Activated T-helper 1 cell treated with anti-CD3 and anti-CD28 coated beads, Interleukin-12 subunit alpha, Interleukin-12 subunit beta, Interleukin-2, Interleukin-4 antibody, amounts not matched to agents 30 ng/mL and 10 ng/mL and 1 ng/mL, durations not matched to agents 14 hours and 24 hours and 36 hours (primary cell): ENCODE data around the gene SOST. TPM values are rescaled to one million over a fixed set of nuclear protein-coding genes. Genes with fewer than 3 reads are reported as not detected.
A peak's percentile ranks its signal among the peaks of the same experiment; 100 is the strongest.

Experiments used
- DNase-seq: peaks from one replicate; pipeline ENCODE4 v3.0.0; 2021; ENCODE audit warnings: low spot score
- H3K27ac Mint-ChIP-seq: one replicate; pipeline ENCODE4 v1.8.0; 2021; ENCODE audit warnings: mild to moderate bottlenecking, mixed read lengths
- H3K27me3 Mint-ChIP-seq: one replicate; pipeline ENCODE4 v1.8.0; 2022; ENCODE audit warnings: mild to moderate bottlenecking, moderate library complexity, mixed read lengths; ENCODE audit not compliant: insufficient read depth
- H3K36me3 Mint-ChIP-seq: one replicate; pipeline ENCODE4 v1.8.0; 2021; ENCODE audit warnings: low read depth, mixed read lengths
- H3K4me1 Mint-ChIP-seq: one replicate; pipeline ENCODE4 v1.8.0; 2021; ENCODE audit warnings: low read depth, mixed read lengths
- H3K4me3 Mint-ChIP-seq: one replicate; pipeline ENCODE4 v1.8.0; 2021; ENCODE audit warnings: mild to moderate bottlenecking, moderate library complexity, mixed read lengths
- H3K9me3 Mint-ChIP-seq: one replicate; pipeline ENCODE4 v1.8.0; 2021; ENCODE audit warnings: mixed read lengths
- intact Hi-C: fragments of 100-400 bp; cut with micrococcal nuclease; formaldehyde crosslinking; loops from one replicate; pipeline ENCODE4 v1.15.1; 2024
- total RNA-seq: library from RNA; stranded (reverse); gene quantifications from 2 replicates; pipeline ENCODE4 v1.2.3, GENCODE V29; 2022

SOST gene
- total RNA-seq, 1 donor from 2014 or later = not detected

GRCh38 chr17:43722870-43723665 lies 35.5 kb downstream of the SOST start:
- intact Hi-C loops = no loop called here
- no peak overlapping the region for H3K27ac Mint-ChIP-seq

GRCh38 chr17:43722269-43722619 lies 36.3 kb downstream of the SOST start:
- H3K27me3 Mint-ChIP-seq = peaks cover 11% of the 10 kb centered on the region
- intact Hi-C loops = no loop called here
- H3K4me1 Mint-ChIP-seq = peaks cover 13% of the 10 kb centered on the region
- H3K27ac Mint-ChIP-seq = no peak overlapping the region
- H3K9me3 Mint-ChIP-seq = no peaks in the 10 kb centered on the region
- no peak overlapping the region for H3K4me3 Mint-ChIP-seq
- no peak for DNase-seq
- no peaks in the 10 kb centered on the region for H3K36me3 Mint-ChIP-seq

More at GRCh38 chr17:43722870-43723665, 35.5 kb downstream of the SOST start:
- H3K4me1 Mint-ChIP-seq = peaks cover 13% of the 10 kb centered on the region
- no peak overlapping the region for H3K4me3 Mint-ChIP-seq
- H3K36me3 Mint-ChIP-seq = no peaks in the 10 kb centered on the region
- no peak for DNase-seq
- H3K9me3 Mint-ChIP-seq = no peaks in the 10 kb centered on the region
- H3K27me3 Mint-ChIP-seq = peaks cover 7% of the 10 kb centered on the region

DNA sequence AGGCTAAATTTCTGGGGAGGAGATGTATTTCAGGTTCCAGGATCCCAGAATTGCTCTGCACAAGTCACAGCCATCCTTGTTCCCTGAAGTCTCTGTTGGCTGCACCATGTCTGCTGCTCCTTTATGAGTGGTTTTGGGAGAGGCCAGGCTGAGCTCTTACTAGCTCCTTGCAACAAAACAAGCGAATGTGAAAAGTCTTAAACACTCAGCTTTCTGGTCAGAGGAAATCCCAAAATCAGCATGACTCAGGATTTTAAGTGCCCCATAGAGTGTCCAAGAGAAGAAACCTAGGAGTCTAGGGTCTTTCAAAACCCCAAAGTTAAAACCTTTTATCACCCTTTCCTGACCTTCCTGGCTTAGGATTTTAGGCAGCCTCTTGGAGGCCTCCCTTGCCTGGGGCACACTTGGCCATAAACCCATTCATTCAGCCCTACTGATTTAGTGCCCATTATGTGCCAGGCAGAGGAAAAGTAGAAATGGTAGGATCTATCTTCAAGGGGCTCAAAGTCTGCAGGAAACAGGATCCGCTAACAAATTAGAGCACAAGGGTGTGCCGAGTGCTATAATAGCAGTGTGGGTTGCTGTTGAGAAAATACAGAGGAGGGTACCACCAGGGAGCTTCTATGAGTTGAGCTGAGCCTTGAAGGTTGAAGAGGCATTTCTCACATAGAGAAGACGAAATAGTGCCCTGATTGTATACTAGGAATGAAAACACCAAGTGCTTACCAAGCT lies 36.9 kb downstream of the SOST start:
- H3K4me3 Mint-ChIP-seq = peak overlapping the region; percentile 84
- no peak overlapping the region for H3K27ac Mint-ChIP-seq
- DNase-seq = no peak
- H3K9me3 Mint-ChIP-seq = no peaks in the 10 kb centered on the region
- H3K27me3 Mint-ChIP-seq = peaks cover 10% of the 10 kb centered on the region
- intact Hi-C loops = no loop called here
- peaks cover 13% of the 10 kb centered on the region for H3K4me1 Mint-ChIP-seq
- H3K36me3 Mint-ChIP-seq = no peaks in the 10 kb centered on the region

GRCh38 chr17:43720311-43721060 lies 38.1 kb downstream of the SOST start:
- peaks cover 15% of the 10 kb centered on the region for H3K27me3 Mint-ChIP-seq
- peak overlapping the region; percentile 90 for H3K27ac Mint-ChIP-seq

DNA sequence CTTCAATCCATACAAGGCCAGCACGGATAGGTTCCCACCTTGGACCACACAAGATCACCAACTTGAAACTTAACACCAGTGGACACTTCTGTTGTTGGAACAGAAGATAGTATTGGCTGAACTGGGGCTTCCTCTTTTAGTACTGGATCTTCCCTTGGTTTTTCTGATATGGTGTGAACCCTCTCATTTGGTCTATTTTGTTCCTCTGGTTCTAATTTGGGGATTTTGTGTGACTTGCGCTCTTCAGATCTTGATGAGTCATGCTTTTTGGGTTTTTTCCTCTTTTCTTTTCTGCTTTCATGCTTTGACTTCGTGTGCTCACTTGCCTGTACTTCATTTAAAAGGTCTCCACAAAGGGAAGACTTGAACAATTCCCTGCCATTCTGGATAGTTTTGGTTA lies 39.0 kb downstream of the SOST start:
- H3K27me3 Mint-ChIP-seq = peaks cover 22% of the 10 kb centered on the region
- peak overlapping the region; percentile 84 for H3K4me3 Mint-ChIP-seq
- no peak for DNase-seq
- H3K36me3 Mint-ChIP-seq = no peaks in the 10 kb centered on the region
- H3K4me1 Mint-ChIP-seq = peaks cover 17% of the 10 kb centered on the region
- intact Hi-C loops = loop anchor here (2.0 kb wide), 1 partner anchor 41 kb away; no protein-coding TSS in a partner anchor
- peak overlapping the region; percentile 90 for H3K27ac Mint-ChIP-seq
- no peaks in the 10 kb centered on the region for H3K9me3 Mint-ChIP-seq

More at GRCh38 chr17:43720311-43721060, 38.1 kb downstream of the SOST start:
- H3K36me3 Mint-ChIP-seq = no peaks in the 10 kb centered on the region
- DNase-seq = peak; percentile 78
- peaks cover 13% of the 10 kb centered on the region for H3K4me1 Mint-ChIP-seq
- no peaks in the 10 kb centered on the region for H3K9me3 Mint-ChIP-seq
- H3K4me3 Mint-ChIP-seq = peak overlapping the region; percentile 84
- intact Hi-C loops = no loop called here

GRCh38 chr17:43718544-43718943 lies 40.0 kb downstream of the SOST start:
- Mint-ChIP-seq H3K4me1 (peaks cover 23% of the 10 kb centered on the region), H3K9me3 (no peaks in the 10 kb centered on the region), H3K27ac (no peak overlapping the region), H3K27me3 (peaks cover 28% of the 10 kb centered on the region), H3K36me3 (no peaks in the 10 kb centered on the region), H3K4me3 (no peak overlapping the region)
- intact Hi-C loops = loop anchor here (2.0 kb wide), 1 partner anchor 42 kb away; no protein-coding TSS in a partner anchor
- DNase-seq = no peak

DNA sequence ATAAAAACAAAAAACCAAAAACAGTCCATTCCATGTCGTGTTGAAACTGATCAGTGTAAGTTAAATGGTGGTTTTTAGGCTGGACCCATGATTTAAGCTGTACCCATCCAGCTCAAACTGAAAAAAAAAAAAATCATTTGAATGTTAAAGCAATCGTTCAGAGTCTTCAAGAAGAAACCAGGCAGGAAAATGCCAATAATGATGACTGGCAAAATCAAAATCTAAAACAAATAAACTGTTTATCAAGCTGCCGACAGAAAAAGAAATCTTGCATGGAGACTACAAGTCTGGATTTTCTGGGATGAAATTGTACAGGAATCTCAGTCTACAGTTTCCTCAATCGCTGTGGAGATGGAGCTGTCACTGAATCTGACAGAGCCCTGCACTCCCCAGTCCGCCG lies 40.7 kb downstream of the SOST start:
- Mint-ChIP-seq H3K9me3 (no peaks in the 10 kb centered on the region), H3K36me3 (no peaks in the 10 kb centered on the region), H3K4me3 (no peak overlapping the region), H3K4me1 (peaks cover 29% of the 10 kb centered on the region), H3K27ac (no peak overlapping the region), H3K27me3 (peaks cover 33% of the 10 kb centered on the region)
- no peak for DNase-seq
- intact Hi-C loops = loop anchor here (2.0 kb wide), 1 partner anchor 43 kb away; no protein-coding TSS in a partner anchor

DNA sequence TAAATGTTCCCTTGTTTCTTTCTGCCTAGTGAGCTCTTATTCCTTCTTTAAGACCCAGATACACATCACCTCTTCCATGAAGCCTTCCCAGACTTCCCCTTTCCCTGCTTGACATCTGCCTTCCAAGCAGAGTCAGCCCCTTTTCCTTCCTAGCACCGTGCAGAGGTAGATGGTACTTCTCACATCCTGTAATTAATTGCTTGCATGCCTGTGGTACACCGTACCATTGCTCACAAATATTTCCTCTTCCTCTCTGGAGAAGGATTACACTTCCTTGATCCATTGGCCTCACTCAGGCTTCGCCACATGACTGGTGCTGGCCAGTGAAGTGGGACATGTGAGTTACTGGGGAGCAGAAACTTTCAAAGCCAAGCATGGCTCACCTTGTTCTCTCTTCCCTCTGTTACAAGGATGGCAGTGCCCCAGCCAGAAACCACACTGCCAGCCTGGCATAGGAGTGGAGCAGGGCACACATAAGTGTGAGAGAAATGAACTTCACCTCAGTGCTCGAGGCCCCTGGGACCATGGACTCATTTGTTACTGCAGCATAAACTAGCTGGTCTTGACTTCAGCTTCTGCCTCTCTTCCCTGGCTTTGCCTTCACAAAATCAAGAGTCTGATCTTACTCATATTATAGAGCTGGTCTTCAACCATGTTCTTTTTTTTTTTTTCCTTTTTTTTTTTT lies 44.0 kb downstream of the SOST start:
- DNase-seq = no peak
- peaks cover 39% of the 10 kb centered on the region for H3K27me3 Mint-ChIP-seq
- H3K27ac Mint-ChIP-seq = no peak overlapping the region
- no peaks in the 10 kb centered on the region for H3K9me3 Mint-ChIP-seq
- peak overlapping the region; percentile 76 for H3K4me3 Mint-ChIP-seq
- intact Hi-C loops = no loop called here
- H3K36me3 Mint-ChIP-seq = no peaks in the 10 kb centered on the region
- H3K4me1 Mint-ChIP-seq = peaks cover 23% of the 10 kb centered on the region

DNA sequence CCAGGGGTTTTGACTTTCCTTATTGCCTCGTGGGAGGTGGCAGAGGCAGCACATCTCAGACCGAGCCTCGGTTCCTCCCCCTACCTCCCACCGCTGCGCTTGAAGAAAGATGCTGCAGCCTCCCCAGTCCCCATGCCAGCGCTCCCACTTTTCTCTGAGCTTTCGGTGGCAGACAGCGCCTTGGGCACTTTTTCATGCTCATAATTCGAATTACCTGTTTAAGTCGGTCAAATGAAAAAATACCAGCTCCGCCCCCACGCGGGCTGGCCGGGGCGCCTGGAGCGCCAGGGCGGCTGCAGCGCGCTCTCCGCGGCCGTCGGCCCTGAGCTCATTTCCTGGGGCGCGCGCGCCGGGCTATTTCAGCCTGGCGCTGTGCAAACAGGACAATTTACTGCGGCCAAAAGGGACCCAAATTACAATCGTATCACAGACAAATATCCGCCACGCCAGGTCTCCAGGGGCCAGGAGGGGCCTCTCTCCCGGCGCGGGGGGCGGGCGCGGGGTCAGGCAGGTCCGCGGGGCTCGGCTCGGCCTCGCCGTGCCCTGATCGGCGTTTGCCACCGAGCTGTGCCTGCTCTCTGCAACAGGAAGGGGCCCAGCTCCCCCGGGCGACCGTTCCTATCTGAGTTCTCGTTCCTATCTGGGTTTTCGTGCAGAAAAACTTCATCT lies 45.0 kb downstream of the SOST start:
- DNase-seq = peak; percentile 9
- Mint-ChIP-seq H3K4me3 (peak overlapping the region; percentile 76), H3K27ac (no peak overlapping the region), H3K9me3 (no peaks in the 10 kb centered on the region), H3K27me3 (peaks cover 38% of the 10 kb centered on the region), H3K36me3 (no peaks in the 10 kb centered on the region), H3K4me1 (peaks cover 18% of the 10 kb centered on the region)
- intact Hi-C loops = loop anchor here (1.0 kb wide), 1 partner anchor 12 kb away; no protein-coding TSS in a partner anchor

GRCh38 chr17:43712397-43712796 lies 46.2 kb downstream of the SOST start:
- peaks cover 18% of the 10 kb centered on the region for H3K4me1 Mint-ChIP-seq

DNA sequence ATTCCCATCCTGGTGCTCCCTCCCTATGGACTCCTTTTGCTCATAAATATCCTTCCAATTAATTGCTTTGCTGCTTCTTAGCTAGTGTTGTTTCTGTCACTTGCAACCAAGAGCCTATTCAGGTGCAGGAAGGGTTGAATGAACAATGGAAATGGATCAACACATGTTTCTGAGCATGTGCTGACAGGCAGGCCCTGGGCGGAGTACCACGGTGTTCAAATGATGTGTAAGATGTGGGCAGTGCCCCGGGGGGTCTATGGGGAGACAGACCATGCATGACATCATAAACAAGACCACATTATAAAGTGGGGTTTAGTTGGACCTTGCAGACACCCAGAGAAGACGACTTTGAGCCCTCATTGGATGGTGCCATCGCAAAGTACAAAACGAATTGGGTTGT lies 48.5 kb downstream of the SOST start:
- peaks cover 18% of the 10 kb centered on the region for H3K4me1 Mint-ChIP-seq
- no peaks in the 10 kb centered on the region for H3K36me3 Mint-ChIP-seq
- peaks cover 31% of the 10 kb centered on the region for H3K27me3 Mint-ChIP-seq
- no peak overlapping the region for H3K27ac Mint-ChIP-seq
- no peak for DNase-seq
- H3K9me3 Mint-ChIP-seq = no peaks in the 10 kb centered on the region
- no peak overlapping the region for H3K4me3 Mint-ChIP-seq
- intact Hi-C loops = no loop called here

More at GRCh38 chr17:43712397-43712796, 46.2 kb downstream of the SOST start:
- Mint-ChIP-seq H3K27me3 (peaks cover 32% of the 10 kb centered on the region), H3K36me3 (no peaks in the 10 kb centered on the region), H3K27ac (no peak overlapping the region), H3K9me3 (no peaks in the 10 kb centered on the region), H3K4me3 (no peak overlapping the region)
- intact Hi-C loops = no loop called here
- DNase-seq = no peak

GRCh38 chr17:43709210-43709609 lies 49.4 kb downstream of the SOST start:
- peaks cover 10% of the 10 kb centered on the region for H3K4me1 Mint-ChIP-seq
- no peak overlapping the region for H3K27ac Mint-ChIP-seq
- H3K4me3 Mint-ChIP-seq = no peak overlapping the region
- no peaks in the 10 kb centered on the region for H3K36me3 Mint-ChIP-seq
- peaks cover 23% of the 10 kb centered on the region for H3K27me3 Mint-ChIP-seq
- intact Hi-C loops = no loop called here
- no peak for DNase-seq
- H3K9me3 Mint-ChIP-seq = no peaks in the 10 kb centered on the region
